ENCODE measurements around the gene NINL.

The NINL gene

DNA sequence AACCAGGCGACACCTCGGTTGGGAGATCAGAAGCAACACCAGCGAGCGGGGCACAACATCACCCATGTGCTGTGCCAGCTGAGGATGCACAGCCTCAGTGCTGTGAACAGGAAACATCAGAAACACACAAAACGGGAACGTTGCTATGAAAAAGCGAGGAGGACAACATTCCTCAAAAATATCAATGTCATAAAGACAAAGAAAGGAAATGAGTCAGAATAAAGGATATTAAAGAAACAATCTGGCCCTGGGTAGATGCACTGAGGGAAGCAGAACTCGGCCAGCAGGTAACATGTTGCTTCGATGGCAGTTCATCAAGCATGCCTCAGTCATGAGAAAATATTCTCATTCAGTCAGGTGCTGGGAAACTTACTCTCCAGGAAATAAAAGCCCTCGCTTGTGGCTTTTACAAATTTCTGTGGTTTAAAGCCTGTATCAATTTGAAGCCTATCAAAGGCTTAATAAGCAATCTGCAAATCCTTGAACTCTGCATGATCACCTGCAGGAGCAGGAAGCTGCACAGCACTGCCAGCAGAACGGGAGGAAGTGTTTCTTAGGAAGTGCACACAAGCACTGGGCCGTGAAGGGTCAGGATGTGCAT lies 100.3 kb downstream of the NINL start:
- TF ChIP-seq, protein P1, sequence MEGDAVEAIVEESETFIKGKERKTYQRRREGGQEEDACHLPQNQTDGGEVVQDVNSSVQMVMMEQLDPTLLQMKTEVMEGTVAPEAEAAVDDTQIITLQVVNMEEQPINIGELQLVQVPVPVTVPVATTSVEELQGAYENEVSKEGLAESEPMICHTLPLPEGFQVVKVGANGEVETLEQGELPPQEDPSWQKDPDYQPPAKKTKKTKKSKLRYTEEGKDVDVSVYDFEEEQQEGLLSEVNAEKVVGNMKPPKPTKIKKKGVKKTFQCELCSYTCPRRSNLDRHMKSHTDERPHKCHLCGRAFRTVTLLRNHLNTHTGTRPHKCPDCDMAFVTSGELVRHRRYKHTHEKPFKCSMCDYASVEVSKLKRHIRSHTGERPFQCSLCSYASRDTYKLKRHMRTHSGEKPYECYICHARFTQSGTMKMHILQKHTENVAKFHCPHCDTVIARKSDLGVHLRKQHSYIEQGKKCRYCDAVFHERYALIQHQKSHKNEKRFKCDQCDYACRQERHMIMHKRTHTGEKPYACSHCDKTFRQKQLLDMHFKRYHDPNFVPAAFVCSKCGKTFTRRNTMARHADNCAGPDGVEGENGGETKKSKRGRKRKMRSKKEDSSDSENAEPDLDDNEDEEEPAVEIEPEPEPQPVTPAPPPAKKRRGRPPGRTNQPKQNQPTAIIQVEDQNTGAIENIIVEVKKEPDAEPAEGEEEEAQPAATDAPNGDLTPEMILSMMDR (conservative IDR thresholded peaks at IDR 0.05; ENCODE audit: low read depth): no peak
- POLR2A ChIA-PET (ENCODE audit: low non-redundant PET): no interaction called here
- H3K27ac ChIP-seq: peak overlapping the region; percentile 91

DNA sequence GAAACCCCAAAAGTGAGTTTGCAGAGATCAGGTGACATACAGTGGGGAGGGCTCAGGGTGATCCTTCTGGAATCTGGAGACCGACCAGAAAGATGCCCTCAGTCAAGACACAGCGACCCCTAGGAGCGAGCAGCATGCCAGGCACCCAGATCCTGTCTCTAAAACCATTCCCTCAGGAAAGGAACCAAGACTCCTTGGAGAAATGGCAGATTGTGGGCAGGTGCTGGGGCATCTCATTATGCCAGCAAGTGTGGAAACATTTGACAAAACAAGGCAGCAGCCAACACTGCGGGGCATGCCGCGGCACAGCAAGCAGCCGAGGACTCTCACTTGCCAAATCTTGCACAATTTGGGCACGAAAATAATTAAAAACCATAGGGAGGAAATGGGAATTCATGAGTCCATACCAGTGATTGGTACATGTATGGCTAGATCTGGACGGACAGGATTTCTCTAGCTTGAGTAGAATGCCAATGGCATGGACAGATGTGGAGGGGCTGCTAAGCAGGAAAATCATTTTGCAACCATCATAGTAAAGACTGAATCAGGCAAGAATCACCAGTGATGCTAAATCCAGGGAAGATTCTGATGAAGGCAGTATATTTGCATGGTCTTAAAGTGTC lies 101.0 kb downstream of the NINL start:
- ChIA-PET POLR2A (ENCODE audit: low non-redundant PET) (no interaction called here), CTCF (interaction anchor here (0.6 kb wide), 1 partner anchor 53 kb away, joined by 3 read pairs; no protein-coding TSS in a partner anchor)
- TF ChIP-seq, protein P1 (conservative IDR thresholded peaks at IDR 0.05; ENCODE audit: low read depth): peak; percentile 87
- DNase-seq (ENCODE audit: low spot score): peak; percentile 22
- H3K27ac ChIP-seq: peak overlapping the region; percentile 91

More for the DNA sequence above, 100.3 kb downstream of the NINL start:
- CTCF ChIA-PET: interaction anchor here (0.6 kb wide), 1 partner anchor 52 kb away, joined by 3 read pairs; no protein-coding TSS in a partner anchor
- peak; percentile 61 for DNase-seq (ENCODE audit: low spot score)

DNA sequence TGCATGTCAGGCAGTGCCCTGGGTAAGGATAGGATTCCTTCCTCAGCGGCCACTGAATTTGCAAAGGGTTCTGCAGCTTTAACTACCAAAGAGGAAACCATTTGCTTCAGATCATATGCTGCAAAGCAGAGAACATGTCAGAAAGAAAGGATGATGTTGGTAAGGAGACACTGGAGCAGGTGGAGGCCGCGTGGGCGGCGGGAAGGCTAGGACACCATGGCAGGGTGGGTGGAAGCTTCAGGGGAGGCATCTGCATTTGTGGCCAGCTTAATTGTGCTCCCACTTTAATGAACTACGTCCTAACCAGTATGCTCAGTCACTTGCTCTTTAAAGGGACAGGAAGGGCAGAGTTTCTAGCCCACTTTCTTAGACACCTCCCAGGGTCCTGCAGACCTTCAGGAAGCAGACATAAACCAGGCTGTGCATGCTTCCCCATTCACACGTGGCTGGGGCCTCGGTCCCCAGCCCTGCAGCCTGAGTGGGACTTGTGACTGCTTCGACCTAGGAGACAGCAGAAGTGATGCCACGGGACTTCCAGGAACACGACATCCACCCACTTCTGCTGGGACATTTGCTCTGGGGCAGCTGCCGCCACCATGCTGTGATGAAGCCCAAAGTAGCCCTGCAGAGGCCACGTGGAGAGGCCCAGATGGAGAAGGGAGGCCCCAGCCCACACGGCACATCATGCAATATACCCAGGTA lies 101.7 kb downstream of the NINL start:
- peak overlapping the region; percentile 91 for H3K27ac ChIP-seq
- TF ChIP-seq, protein P1 (conservative IDR thresholded peaks at IDR 0.05; ENCODE audit: low read depth): no peak
- DNase-seq (ENCODE audit: low spot score): no peak
- POLR2A ChIA-PET (ENCODE audit: low non-redundant PET): no interaction called here
- CTCF ChIA-PET: interaction anchor here (0.7 kb wide), 1 partner anchor 511 kb away, joined by 4 read pairs; no protein-coding TSS in a partner anchor

DNA sequence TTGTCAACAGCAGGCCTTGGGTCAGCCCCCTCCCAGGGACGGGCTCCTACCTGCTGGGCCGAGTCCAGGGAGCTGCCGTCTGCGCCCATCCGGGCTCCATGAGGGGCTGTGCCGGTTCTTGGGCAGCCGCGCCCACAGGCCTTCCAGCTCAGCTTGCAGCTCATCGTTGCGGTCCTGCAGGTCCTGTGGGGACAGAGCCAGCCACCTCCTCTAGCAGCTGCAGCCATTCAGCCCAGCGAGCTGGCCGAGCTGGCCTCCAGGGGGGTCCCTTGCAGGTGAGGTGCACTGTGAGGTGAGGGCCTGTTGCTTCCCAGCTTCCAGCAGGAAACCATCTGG lies 103.4 kb downstream of the NINL start:
- TF ChIP-seq, protein P1 (conservative IDR thresholded peaks at IDR 0.05; ENCODE audit: low read depth): no peak
- H3K27ac ChIP-seq: peak overlapping the region; percentile 23
- CTCF ChIA-PET: no interaction called here
- DNase-seq (ENCODE audit: low spot score): no peak
- POLR2A ChIA-PET (ENCODE audit: low non-redundant PET): no interaction called here

DNA sequence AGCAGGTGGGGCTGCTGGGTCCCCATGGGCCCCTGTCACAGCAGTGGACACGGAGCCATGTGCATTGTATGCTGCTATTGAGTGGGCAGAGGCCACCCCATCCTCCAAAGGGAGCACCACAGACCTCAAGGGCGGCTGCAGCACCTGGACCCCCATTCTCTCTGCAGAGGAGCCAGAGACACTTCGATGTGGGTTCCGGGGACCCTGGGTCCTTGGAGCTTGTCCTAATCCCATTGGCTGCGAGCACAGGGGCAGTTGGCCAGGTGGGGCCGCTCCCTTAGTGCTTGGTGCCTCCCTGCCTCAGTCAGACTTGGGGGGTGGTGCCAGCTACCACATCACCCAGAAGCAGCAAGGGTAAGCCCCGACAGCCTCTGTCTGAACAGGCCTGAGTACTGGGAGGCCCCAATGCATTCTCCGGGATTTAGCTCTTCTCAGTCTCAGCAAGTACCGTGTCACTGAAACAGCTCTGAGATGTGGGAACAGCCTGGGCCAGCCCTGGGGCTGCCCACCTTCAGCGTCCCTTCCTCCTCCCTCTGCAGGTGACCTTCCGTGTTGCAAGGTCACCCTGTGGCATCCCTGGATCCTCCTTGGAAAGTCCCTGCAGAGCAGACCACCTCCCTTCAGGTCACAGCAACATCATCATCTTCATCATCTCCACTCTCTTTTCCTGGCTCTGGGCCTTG lies 104.0 kb downstream of the NINL start:
- POLR2A ChIA-PET (ENCODE audit: low non-redundant PET): no interaction called here
- CTCF ChIA-PET: no interaction called here
- DNase-seq (ENCODE audit: low spot score): no peak
- TF ChIP-seq, protein P1 (conservative IDR thresholded peaks at IDR 0.05; ENCODE audit: low read depth): no peak
- peak overlapping the region; percentile 23 for H3K27ac ChIP-seq

DNA sequence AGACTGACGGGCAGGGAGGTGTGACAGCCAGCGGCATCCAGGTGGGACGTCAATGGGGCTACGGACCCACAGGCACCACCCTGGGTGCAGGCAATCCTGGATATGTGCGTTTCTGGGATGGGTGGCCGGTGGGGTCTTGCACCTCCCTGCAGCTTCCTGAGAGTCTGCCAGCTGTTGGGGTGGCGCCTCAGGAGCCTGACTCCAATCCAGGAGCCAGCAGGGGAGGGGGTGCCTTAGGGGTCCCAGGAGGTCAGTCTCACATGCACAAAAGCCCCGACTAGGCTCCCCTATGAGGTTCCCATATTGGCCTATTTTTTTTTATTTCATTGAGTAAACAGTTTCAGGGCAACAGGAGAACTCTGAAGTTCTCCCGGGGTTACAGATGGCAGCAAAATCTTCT lies 104.5 kb downstream of the NINL start:
- ChIA-PET CTCF (no interaction called here), POLR2A (ENCODE audit: low non-redundant PET) (no interaction called here)
- peak overlapping the region; percentile 23 for H3K27ac ChIP-seq
- no peak for DNase-seq (ENCODE audit: low spot score)
- TF ChIP-seq, protein P1 (conservative IDR thresholded peaks at IDR 0.05; ENCODE audit: low read depth): no peak

Data from RWPE1 (cell line).